Measurements from ENCODE around the gene TRERF1. TPM values are rescaled to one million over a fixed set of nuclear protein-coding genes. Genes with fewer than 3 reads are reported as not detected.
A peak's percentile ranks its signal among the peaks of the same experiment; 100 is the strongest.
"Not testable (repeated sequence)": the region's sequence is repeated elsewhere in the genome, so short reads cannot be mapped to it uniquely, and the experiment has no call there.

TRERF1 gene
- total RNA-seq, 2 donors from 2014 or later: 37.2 to 43.0 TPM

DNA sequence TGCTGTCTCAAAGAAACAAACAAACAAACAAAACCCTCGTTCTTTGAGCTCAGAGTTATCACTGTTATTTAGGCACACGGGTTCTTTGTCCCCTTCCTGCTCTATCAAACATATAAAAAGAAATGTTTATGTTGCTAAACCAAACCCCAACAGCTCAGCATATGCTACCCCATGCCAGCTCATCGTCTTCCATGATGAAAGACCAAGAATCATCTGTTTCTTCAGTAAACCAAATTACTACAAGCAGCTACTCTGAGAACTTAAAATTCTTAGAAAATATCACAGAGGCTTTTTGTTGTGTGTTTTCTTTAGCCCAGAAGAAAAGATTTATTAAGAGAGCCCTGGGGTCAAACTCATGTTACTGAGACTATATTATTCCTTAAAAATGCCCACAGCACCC, 4.7 kb downstream of the TRERF1 start:
- ATAC-seq (replicated peaks in 1 of 2) (no peak), DNase-seq (no peak)
- Mint-ChIP-seq H3K27me3 (ENCODE audit: low read depth) (no peaks in the 10 kb centered on the region), H3K4me3 (peak overlapping the region in 1 of 2 donors; percentile 98), H3K9me3 (no peaks in the 10 kb centered on the region), H3K4me1 (ENCODE audit: low read depth) (peaks cover 86% of the 10 kb centered on the region), H3K27ac (peak overlapping the region; percentile 97), H3K36me3 (ENCODE audit: insufficient read depth in 2 of 2) (peaks cover 9 to 15% of the 10 kb centered on the region in 2 donors)

DNA sequence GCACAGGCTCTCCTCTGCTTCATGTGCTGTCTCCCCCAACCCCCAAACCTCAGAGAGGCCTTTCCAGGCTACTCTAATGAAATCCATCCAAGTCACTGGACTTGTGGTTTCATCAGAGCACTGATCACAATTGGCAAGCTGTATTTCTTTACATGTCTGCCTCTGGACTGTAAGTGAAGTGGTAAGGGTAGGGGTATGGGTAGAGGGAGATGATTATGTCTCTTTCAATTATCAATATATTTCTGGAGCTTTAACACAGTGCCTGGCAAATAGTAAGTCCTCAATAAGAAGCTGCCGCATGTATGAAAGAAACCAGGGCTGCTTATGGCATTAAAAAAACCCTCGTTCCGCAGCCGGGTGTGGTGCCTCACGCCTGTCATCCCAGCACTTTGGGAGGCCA, 5.4 kb downstream of the TRERF1 start:
- ATAC-seq (replicated peaks in 1 of 2) (no peak), DNase-seq (no peak)
- Mint-ChIP-seq H3K4me3 (peak overlapping the region in 1 of 2 donors; percentile 98), H3K36me3 (ENCODE audit: insufficient read depth in 2 of 2) (peaks cover 9 to 15% of the 10 kb centered on the region in 2 donors), H3K4me1 (ENCODE audit: low read depth) (peaks cover 93% of the 10 kb centered on the region), H3K27me3 (ENCODE audit: low read depth) (no peaks in the 10 kb centered on the region), H3K27ac (peak overlapping the region; percentile 63), H3K9me3 (no peaks in the 10 kb centered on the region)

DNA sequence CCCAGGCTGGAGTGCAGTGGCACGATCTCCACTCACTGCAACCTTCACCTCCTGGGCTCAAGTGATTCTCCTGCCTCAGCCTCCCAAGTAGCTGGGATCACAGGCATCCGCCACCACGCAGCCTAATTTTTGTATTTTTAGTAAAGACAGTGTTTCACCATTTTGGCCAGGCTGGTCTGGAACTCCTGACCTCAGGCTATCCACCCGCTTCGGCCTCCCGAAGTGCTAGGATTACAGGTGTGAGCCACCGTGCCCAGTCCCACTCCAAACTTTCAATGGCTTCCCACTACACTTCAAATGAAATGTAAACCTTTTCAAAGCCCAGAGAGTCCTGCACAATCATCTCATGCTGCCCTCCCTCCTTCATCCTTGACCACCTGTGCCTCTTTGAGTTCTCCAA, 5.8 kb downstream of the TRERF1 start:
- Mint-ChIP-seq H3K27ac (peak overlapping the region; percentile 63), H3K4me1 (ENCODE audit: low read depth) (peaks cover 97% of the 10 kb centered on the region), H3K36me3 (ENCODE audit: insufficient read depth in 2 of 2) (peaks cover 9 to 15% of the 10 kb centered on the region in 2 donors), H3K4me3 (peak overlapping the region in 1 of 2 donors; percentile 58)
- DNase-seq; H3K27me3 Mint-ChIP-seq (ENCODE audit: low read depth); H3K9me3 Mint-ChIP-seq; ATAC-seq (replicated peaks in 1 of 2): not testable (repeated sequence)

DNA sequence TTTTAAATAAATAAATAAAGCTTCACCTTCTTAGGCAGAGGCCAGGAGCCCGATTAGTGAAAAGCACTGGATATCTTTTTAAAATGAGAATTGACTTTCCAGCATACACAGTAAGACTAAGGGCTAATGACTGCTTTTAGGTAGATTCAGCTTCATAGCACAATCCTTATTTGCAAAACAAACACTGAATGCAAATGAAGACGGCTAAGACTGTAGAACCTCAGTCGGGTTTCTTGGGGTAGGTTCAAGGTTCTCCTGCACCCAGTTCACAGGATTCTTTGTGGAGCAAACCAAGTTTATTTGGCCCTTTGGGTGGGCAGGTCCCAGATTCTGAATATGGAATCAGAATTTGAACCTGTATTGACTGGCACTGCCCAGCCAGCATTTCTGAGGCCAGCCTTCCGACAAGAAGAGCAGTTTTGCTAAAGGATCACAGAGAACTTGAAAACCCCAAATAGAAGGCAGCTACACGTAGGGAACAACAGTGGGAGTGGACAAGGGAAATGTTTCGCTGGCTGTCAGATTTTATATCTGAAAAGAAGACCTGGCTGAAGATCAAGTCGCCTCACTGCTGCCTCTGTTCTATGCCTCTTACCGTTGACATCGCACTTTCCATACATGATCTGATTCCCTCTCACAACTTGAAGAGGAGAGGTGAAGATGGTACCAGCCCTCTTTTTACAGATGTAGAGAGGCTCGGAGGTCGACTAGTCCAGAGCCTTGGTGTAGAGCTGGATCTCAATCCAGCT, 8.2 kb downstream of the TRERF1 start:
- peaks cover 86% of the 10 kb centered on the region for H3K4me1 Mint-ChIP-seq (ENCODE audit: low read depth)
- peak overlapping the region; percentile 49 for H3K27ac Mint-ChIP-seq
- ATAC-seq (replicated peaks in 1 of 2) (no peak), DNase-seq (no peak)
- H3K9me3 Mint-ChIP-seq: no peaks in the 10 kb centered on the region
- H3K36me3 Mint-ChIP-seq (ENCODE audit: insufficient read depth in 2 of 2): peaks cover 3 to 15% of the 10 kb centered on the region in 2 donors
- no peaks in the 10 kb centered on the region for H3K27me3 Mint-ChIP-seq (ENCODE audit: low read depth)
- H3K4me3 Mint-ChIP-seq: peak overlapping the region; percentile 58 to 71

DNA sequence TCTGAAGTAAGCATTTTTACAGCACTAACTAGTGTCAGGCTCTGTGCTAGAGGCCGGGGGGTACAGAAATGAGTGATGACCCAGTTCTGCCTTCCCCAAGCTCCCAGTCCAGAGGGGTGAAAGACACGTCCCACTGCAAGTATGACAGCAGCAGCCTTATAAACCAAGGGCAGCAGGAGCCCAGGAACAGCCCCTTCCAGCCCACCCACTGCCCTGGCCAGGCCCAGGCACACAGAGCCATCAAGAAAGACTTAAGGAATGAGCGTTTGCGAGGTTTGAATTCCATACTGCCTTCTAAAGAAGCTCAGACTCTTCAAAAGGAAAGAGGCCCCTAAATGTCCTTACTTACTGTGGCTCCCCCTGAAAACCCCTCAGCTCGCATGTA, 10.0 kb downstream of the TRERF1 start:
- H3K27me3 Mint-ChIP-seq (ENCODE audit: low read depth): no peaks in the 10 kb centered on the region
- DNase-seq: peak in 1 of 2 donors; percentile 47
- H3K27ac Mint-ChIP-seq: peak overlapping the region; percentile 85
- peak; percentile 64 to 87 for ATAC-seq (replicated peaks in 1 of 2)
- H3K4me1 Mint-ChIP-seq (ENCODE audit: low read depth): peaks cover 68% of the 10 kb centered on the region
- H3K4me3 Mint-ChIP-seq: peak overlapping the region; percentile 75 to 78
- no peaks in the 10 kb centered on the region for H3K9me3 Mint-ChIP-seq
- peaks cover 2 to 11% of the 10 kb centered on the region in 2 donors for H3K36me3 Mint-ChIP-seq (ENCODE audit: insufficient read depth in 2 of 2)

DNA sequence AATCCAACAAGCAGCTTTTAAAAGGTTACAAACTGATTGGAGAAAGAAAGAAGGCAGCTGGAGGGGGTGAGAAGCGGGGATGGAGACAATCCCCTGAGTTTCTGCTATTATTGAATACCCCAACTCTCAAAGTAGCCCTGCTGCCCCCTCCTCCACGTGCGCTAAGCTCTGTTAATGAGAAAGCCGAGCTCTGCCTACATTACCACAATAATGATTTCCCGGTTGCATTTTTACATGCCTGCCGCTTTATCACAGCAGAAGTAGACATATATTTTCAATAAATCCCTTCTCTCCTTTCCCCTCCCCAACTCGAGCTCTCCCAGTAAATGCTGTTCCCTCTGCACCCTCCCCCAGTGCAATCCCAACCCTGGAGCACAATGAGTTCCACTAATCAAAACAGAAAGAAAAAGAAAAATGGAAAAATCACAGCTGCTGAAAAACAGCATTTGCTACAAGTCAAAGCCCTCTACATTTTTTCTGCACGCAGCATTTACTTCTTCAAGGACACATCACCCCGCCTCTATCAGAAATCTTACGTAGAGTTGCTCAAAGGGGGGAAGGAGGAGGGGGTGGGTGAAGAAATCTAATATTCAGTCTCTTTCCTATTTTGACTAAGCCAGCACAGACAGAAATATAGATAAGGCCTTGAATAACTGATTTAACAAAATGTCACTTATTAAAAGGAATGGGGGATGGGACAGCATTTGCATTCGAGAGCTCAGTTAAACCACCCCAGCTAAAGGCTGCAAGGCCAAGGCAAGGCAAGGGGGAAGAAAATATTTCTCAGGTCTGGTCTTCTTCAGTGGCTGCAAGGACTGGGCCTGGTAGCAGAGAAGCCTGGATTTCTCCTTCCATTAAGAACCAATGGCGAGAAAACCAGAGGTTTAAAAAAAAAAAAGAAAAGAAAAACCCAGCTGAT, 10.7 kb downstream of the TRERF1 start:
- DNase-seq: no peak
- Mint-ChIP-seq H3K4me1 (ENCODE audit: low read depth) (peaks cover 61% of the 10 kb centered on the region), H3K9me3 (no peaks in the 10 kb centered on the region), H3K27ac (peak overlapping the region; percentile 85), H3K27me3 (ENCODE audit: low read depth) (no peaks in the 10 kb centered on the region), H3K4me3 (peak overlapping the region; percentile 75 to 78), H3K36me3 (ENCODE audit: insufficient read depth in 2 of 2) (peaks cover 2 to 7% of the 10 kb centered on the region in 2 donors)
- ATAC-seq (replicated peaks in 1 of 2): peak; percentile 16 to 18

DNA sequence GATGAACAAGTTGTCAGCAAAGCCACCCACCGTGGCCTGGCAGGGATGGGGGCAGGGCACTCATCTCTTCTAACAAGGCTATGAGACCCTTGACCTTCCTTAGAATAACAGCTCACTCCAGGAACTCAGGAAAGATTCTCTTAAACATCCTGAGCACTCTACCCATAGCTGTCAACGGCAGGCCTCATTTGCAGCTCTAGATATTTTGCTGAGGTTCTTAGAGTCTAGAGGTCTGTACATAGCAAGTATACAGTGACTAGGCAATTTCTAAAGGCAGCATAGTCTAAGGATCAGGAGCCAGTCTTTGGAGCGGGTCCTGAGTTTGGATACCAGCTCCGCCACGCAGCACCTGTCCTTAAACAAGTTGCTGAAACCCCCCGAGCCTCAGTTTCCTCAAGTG, 11.7 kb downstream of the TRERF1 start:
- Mint-ChIP-seq H3K27me3 (ENCODE audit: low read depth) (no peaks in the 10 kb centered on the region), H3K4me3 (no peak overlapping the region), H3K36me3 (ENCODE audit: insufficient read depth in 2 of 2) (peaks cover 2 to 3% of the 10 kb centered on the region in 2 donors), H3K27ac (no peak overlapping the region), H3K4me1 (ENCODE audit: low read depth) (peaks cover 51% of the 10 kb centered on the region), H3K9me3 (no peaks in the 10 kb centered on the region)
- DNase-seq (no peak), ATAC-seq (replicated peaks in 1 of 2) (no peak)

DNA sequence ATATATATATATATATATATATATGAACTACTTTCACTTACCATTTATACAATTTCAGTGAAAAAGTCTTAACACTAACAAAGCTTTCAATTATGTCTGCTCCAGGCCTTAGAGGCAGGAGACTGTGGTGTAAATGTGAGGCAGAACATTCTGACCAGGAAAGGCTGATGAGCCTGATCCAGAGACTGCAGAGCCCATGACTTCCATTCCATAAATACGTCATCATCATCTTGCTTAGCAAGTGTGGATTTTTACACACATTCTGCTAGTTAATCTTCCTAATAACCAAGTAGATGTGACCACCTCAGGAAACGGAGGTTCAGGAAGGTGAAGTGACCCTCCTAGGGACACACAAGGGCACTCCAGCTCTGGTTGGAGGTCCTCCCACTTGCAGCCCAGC, 14.9 kb downstream of the TRERF1 start:
- Mint-ChIP-seq H3K9me3 (peaks cover 6 to 11% of the 10 kb centered on the region in 2 donors), H3K27ac (no peak overlapping the region), H3K36me3 (ENCODE audit: insufficient read depth in 2 of 2) (peaks cover 19 to 28% of the 10 kb centered on the region in 2 donors), H3K27me3 (ENCODE audit: low read depth) (no peaks in the 10 kb centered on the region), H3K4me3 (no peak overlapping the region), H3K4me1 (ENCODE audit: low read depth) (peaks cover 21% of the 10 kb centered on the region)
- DNase-seq (no peak), ATAC-seq (replicated peaks in 1 of 2) (no peak)

DNA sequence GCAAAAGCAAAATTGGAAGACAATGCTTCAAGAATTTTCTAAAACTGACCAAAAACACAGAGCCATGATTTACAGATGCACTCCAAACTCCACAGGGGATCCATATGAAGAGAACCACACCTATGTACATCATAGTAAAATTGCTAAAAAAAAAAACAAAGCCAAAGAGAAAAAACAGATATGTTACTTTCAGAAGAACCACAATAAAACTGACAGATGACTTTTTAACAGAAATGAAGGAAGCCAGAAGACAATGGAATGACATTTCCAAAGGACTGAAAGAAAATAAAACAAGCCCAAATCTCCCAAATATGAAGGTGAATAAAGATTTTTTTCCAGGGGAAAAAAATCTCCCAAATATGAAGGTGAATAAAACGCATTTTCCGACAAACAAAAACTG, 17.5 kb downstream of the TRERF1 start:
- ATAC-seq (replicated peaks in 1 of 2) (no peak), DNase-seq (no peak)
- Mint-ChIP-seq H3K27ac (peak overlapping the region; percentile 66), H3K4me1 (ENCODE audit: low read depth) (peaks cover 19% of the 10 kb centered on the region), H3K9me3 (peaks cover 6 to 11% of the 10 kb centered on the region in 2 donors), H3K27me3 (ENCODE audit: low read depth) (no peaks in the 10 kb centered on the region), H3K4me3 (no peak overlapping the region), H3K36me3 (ENCODE audit: insufficient read depth in 2 of 2) (peaks cover 19 to 30% of the 10 kb centered on the region in 2 donors)

DNA sequence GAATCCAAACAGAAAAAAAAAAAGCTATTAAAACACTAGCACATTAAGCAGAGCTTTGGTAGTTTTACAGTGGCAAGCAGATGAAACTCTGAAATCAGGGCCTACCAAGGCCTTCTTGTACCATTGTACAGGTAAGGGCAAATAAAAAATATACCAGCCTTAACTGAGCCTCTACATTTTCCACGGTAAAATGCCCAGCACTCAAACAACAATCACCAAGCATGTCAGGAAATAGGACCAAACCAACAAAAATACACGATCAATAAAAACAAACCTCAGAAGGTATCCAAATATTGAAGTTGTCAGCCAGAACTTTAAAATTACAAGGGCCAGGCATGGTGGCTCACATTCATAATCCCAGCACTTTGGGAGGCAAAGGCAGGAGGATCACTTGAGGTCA, 18.3 kb downstream of the TRERF1 start:
- Mint-ChIP-seq H3K36me3 (ENCODE audit: insufficient read depth in 2 of 2) (peaks cover 19 to 30% of the 10 kb centered on the region in 2 donors), H3K4me1 (ENCODE audit: low read depth) (peaks cover 24% of the 10 kb centered on the region)
- ATAC-seq (replicated peaks in 1 of 2): no peak

DNA sequence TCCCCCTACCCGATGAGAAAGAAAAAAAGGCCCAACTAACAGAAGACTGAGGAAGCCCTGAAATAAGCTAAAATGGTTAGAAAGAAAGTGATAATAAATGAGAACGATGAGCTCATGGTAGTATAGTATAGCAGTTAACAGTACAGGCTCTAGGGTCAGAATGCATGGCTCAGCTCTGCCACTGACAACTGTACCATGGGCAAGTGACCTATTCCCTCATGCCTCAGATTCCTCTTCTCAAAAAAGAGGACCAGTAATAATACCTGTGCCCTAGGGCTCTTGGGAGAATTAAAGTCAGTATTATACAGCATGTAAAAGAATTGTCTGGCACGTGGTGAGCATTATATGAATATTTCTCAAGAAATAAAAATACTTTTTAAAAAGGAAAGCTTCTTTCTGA, 19.8 kb downstream of the TRERF1 start:
- H3K4me3 Mint-ChIP-seq: no peak overlapping the region
- peaks cover 18 to 30% of the 10 kb centered on the region in 2 donors for H3K36me3 Mint-ChIP-seq (ENCODE audit: insufficient read depth in 2 of 2)
- H3K9me3 Mint-ChIP-seq: peaks cover 6 to 11% of the 10 kb centered on the region in 2 donors
- DNase-seq (no peak), ATAC-seq (replicated peaks in 1 of 2) (no peak)
- H3K27me3 Mint-ChIP-seq (ENCODE audit: low read depth): no peaks in the 10 kb centered on the region
- H3K4me1 Mint-ChIP-seq (ENCODE audit: low read depth): peaks cover 31% of the 10 kb centered on the region
- H3K27ac Mint-ChIP-seq: no peak overlapping the region

More for the DNA sequence above, 18.3 kb downstream of the TRERF1 start:
- Mint-ChIP-seq H3K27ac (peak overlapping the region; percentile 46), H3K9me3 (peaks cover 6 to 11% of the 10 kb centered on the region in 2 donors), H3K27me3 (ENCODE audit: low read depth) (no peaks in the 10 kb centered on the region), H3K4me3 (no peak overlapping the region)
- no peak for DNase-seq

DNA sequence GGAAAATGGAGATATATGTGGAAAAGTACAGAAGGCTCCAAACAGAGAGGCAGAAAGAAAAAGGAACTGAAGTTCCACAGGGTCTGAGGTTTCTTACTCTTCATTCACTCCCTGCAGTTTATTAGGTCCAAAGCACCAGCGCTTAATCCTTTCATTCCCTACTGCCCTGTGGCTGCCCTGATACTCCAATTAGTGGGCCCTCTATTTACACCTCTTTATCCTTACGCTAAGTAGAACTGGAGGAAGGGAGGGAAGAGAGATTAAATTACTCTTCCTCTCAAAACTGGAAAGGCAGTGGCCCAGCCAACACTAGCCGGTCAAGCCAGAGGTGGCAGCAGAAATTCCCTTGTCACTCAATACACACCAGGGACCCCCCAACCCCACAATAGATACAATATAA, 20.4 kb downstream of the TRERF1 start:
- H3K9me3 Mint-ChIP-seq: peaks cover 6 to 11% of the 10 kb centered on the region in 2 donors
- DNase-seq: no peak
- H3K36me3 Mint-ChIP-seq (ENCODE audit: insufficient read depth in 2 of 2): peaks cover 18 to 30% of the 10 kb centered on the region in 2 donors
- H3K4me3 Mint-ChIP-seq: no peak overlapping the region
- no peaks in the 10 kb centered on the region for H3K27me3 Mint-ChIP-seq (ENCODE audit: low read depth)
- H3K4me1 Mint-ChIP-seq (ENCODE audit: low read depth): peaks cover 32% of the 10 kb centered on the region
- no peak overlapping the region for H3K27ac Mint-ChIP-seq
- no peak for ATAC-seq (replicated peaks in 1 of 2)

DNA sequence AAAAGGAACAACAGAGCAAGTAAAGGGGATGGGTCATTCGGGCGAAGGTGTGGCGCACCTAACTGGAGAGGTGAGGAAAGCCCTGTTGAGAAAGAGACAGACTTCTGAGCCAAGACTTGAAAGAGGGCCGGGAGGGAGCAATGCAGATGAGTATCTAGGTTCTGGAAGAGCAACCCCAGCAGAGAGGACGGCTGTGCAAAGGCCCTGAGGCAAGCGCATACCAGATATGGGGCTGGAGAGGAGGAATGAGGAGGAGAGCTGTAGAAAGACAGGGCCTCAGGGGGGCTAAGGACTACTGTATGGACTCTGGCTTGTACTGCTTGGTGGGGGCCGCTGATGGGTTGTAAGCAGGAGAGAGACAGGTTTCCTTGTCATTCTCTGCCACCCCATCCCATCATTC, 21.9 kb downstream of the TRERF1 start:
- Mint-ChIP-seq H3K4me1 (ENCODE audit: low read depth) (peaks cover 45% of the 10 kb centered on the region), H3K27me3 (ENCODE audit: low read depth) (no peaks in the 10 kb centered on the region), H3K9me3 (peaks cover 6 to 11% of the 10 kb centered on the region in 2 donors), H3K27ac (no peak overlapping the region), H3K4me3 (peak overlapping the region; percentile 40 to 50), H3K36me3 (ENCODE audit: insufficient read depth in 2 of 2) (peaks cover 17 to 29% of the 10 kb centered on the region in 2 donors)
- DNase-seq: no peak
- no peak for ATAC-seq (replicated peaks in 1 of 2)

Data from activated T-cell treated with anti-CD3 and anti-CD28 coated beads, Interleukin-2, amount 50 U/mL, for 72 hours (primary cell).